Immature natural killer cell (primary cell): Measurements from ENCODE around the gene TEX35. TPM values are rescaled to one million over a fixed set of nuclear protein-coding genes. Genes with fewer than 3 reads are reported as not detected.
A peak's percentile ranks its signal among the peaks of the same experiment; 100 is the strongest.

Experiments used
- DNase-seq, 3 donors: peaks; one replicate each; pipeline ENCODE4 v3.0.0; 2022; ENCODE audit warnings: mixed read lengths in 1 of 3
- H3K27ac Mint-ChIP-seq, 6 donors: one replicate each; pipeline ENCODE4 v1.8.0; 2020; ENCODE audit warnings: mixed read lengths in 6 of 6, mild to moderate bottlenecking in 5 of 6, inconsistent platforms in 4 of 6, moderate library complexity in 3 of 6
- H3K27me3 Mint-ChIP-seq, 3 donors: one replicate each; pipeline ENCODE4 v1.8.0; 2020 to 2021; ENCODE audit warnings: low read depth in 3 of 3, mild to moderate bottlenecking in 3 of 3, mixed read lengths in 3 of 3, moderate library complexity in 3 of 3, inconsistent platforms in 1 of 3
- H3K36me3 Mint-ChIP-seq, 3 donors: one replicate each; pipeline ENCODE4 v1.8.0; 2020; ENCODE audit warnings: mixed read lengths in 3 of 3, inconsistent platforms in 2 of 3, mild to moderate bottlenecking in 2 of 3
- H3K4me1 Mint-ChIP-seq, 2 donors: one replicate each; pipeline ENCODE4 v1.8.0; 2020; ENCODE audit warnings: inconsistent platforms in 2 of 2, mild to moderate bottlenecking in 2 of 2, mixed read lengths in 2 of 2, moderate library complexity in 1 of 2
- H3K4me3 Mint-ChIP-seq, 5 donors: one replicate each; pipeline ENCODE4 v1.8.0; 2020; ENCODE audit warnings: mild to moderate bottlenecking in 5 of 5, mixed read lengths in 5 of 5, inconsistent platforms in 3 of 5, moderate library complexity in 3 of 5
- H3K9me3 Mint-ChIP-seq, 6 donors: one replicate each; pipeline ENCODE4 v1.8.0; 2020; ENCODE audit warnings: mild to moderate bottlenecking in 6 of 6, mixed read lengths in 6 of 6, inconsistent platforms in 4 of 6, moderate library complexity in 3 of 6
- polyA plus RNA-seq, 3 donors: library from polyadenylated mRNA; unstranded; fragments of 300-500 nt; fragmentation: Illumina TruSeq; gene quantifications; one replicate each; pipeline ENCODE4 v1.2.3, GENCODE V29; 2021

The TEX35 gene
- polyA plus RNA-seq, 3 donors from 2014 or later = not detected

- no peak for DNase-seq
- Mint-ChIP-seq H3K27me3 (peaks cover 0 to 2% (median 1%) of the 10 kb centered on the region in 3 donors), H3K9me3 (no peaks in the 10 kb centered on the region), H3K4me1 (peaks cover 4 to 6% of the 10 kb centered on the region in 2 donors), H3K27ac (no peak overlapping the region), H3K36me3 (no peaks in the 10 kb centered on the region), H3K4me3 (no peak overlapping the region)
These were observed 20.4 kb downstream of the TEX35 start for GRCh38 chr1:178533121-178533946.

- no peak overlapping the region for H3K27ac Mint-ChIP-seq
- H3K4me3 Mint-ChIP-seq = no peak overlapping the region
These were observed 21.4 kb downstream of the TEX35 start for GRCh38 chr1:178534137-178534868.

GRCh38 chr1:178536329-178536728 is 23.4 kb downstream of the TEX35 start:
- Mint-ChIP-seq H3K4me1 (peaks cover 5 to 6% of the 10 kb centered on the region in 2 donors), H3K36me3 (no peaks in the 10 kb centered on the region), H3K9me3 (no peaks in the 10 kb centered on the region), H3K27ac (no peak overlapping the region), H3K4me3 (no peak overlapping the region), H3K27me3 (peaks cover 0 to 5% (median 0%) of the 10 kb centered on the region in 3 donors)
- no peak for DNase-seq

More at GRCh38 chr1:178534137-178534868, 21.4 kb downstream of the TEX35 start:
- no peak for DNase-seq
- Mint-ChIP-seq H3K4me1 (peaks cover 4 to 6% of the 10 kb centered on the region in 2 donors), H3K27me3 (peaks cover 0 to 5% (median 2%) of the 10 kb centered on the region in 3 donors), H3K9me3 (no peaks in the 10 kb centered on the region), H3K36me3 (no peaks in the 10 kb centered on the region)

- H3K27me3 Mint-ChIP-seq = peaks cover 0 to 5% (median 0%) of the 10 kb centered on the region in 3 donors
- no peaks in the 10 kb centered on the region for H3K9me3 Mint-ChIP-seq
- H3K36me3 Mint-ChIP-seq = no peaks in the 10 kb centered on the region
- no peak overlapping the region for H3K4me3 Mint-ChIP-seq
- H3K4me1 Mint-ChIP-seq = peaks cover 8% of the 10 kb centered on the region in 2 donors
- no peak for DNase-seq
- H3K27ac Mint-ChIP-seq = no peak overlapping the region
These were observed 24.0 kb downstream of the TEX35 start for GRCh38 chr1:178536844-178537371.

GRCh38 chr1:178537382-178538090 is 24.6 kb downstream of the TEX35 start:
- Mint-ChIP-seq H3K9me3 (no peaks in the 10 kb centered on the region), H3K27me3 (peaks cover 0 to 5% (median 3%) of the 10 kb centered on the region in 3 donors), H3K36me3 (no peaks in the 10 kb centered on the region), H3K27ac (no peak overlapping the region), H3K4me3 (no peak overlapping the region), H3K4me1 (peaks cover 9% of the 10 kb centered on the region in 2 donors)
- DNase-seq = no peak

GRCh38 chr1:178538192-178538916 is 25.4 kb downstream of the TEX35 start:
- H3K36me3 Mint-ChIP-seq = no peaks in the 10 kb centered on the region
- peaks cover 0 to 8% (median 3%) of the 10 kb centered on the region in 3 donors for H3K27me3 Mint-ChIP-seq

GRCh38 chr1:178539291-178539690 is 26.4 kb downstream of the TEX35 start:
- peaks cover 0 to 8% (median 3%) of the 10 kb centered on the region in 3 donors for H3K27me3 Mint-ChIP-seq
- peaks cover 11 to 14% of the 10 kb centered on the region in 2 donors for H3K4me1 Mint-ChIP-seq
- H3K27ac Mint-ChIP-seq = peak overlapping the region in 2 of 6 donors; percentile 3 to 49
- no peak overlapping the region for H3K4me3 Mint-ChIP-seq
- H3K9me3 Mint-ChIP-seq = no peaks in the 10 kb centered on the region
- H3K36me3 Mint-ChIP-seq = no peaks in the 10 kb centered on the region
- DNase-seq = no peak

More at GRCh38 chr1:178538192-178538916, 25.4 kb downstream of the TEX35 start:
- no peak overlapping the region for H3K4me3 Mint-ChIP-seq
- H3K27ac Mint-ChIP-seq = peak overlapping the region in 1 of 6 donors; percentile 55
- no peak for DNase-seq
- H3K9me3 Mint-ChIP-seq = no peaks in the 10 kb centered on the region
- H3K4me1 Mint-ChIP-seq = peaks cover 8 to 13% of the 10 kb centered on the region in 2 donors

GRCh38 chr1:178540204-178540603 is 27.3 kb downstream of the TEX35 start:
- no peak for DNase-seq
- Mint-ChIP-seq H3K36me3 (no peaks in the 10 kb centered on the region), H3K4me3 (peak overlapping the region; percentile 0 to 94 (median 41)), H3K4me1 (peaks cover 13 to 14% of the 10 kb centered on the region in 2 donors), H3K27ac (peak overlapping the region in 1 of 6 donors; percentile 42), H3K27me3 (peaks cover 0 to 8% (median 3%) of the 10 kb centered on the region in 3 donors), H3K9me3 (no peaks in the 10 kb centered on the region)

GRCh38 chr1:178540646-178541045 is 27.7 kb downstream of the TEX35 start:
- peaks cover 0 to 8% (median 3%) of the 10 kb centered on the region in 3 donors for H3K27me3 Mint-ChIP-seq
- H3K4me3 Mint-ChIP-seq = peak overlapping the region; percentile 0 to 94 (median 59)
- no peak overlapping the region for H3K27ac Mint-ChIP-seq
- DNase-seq = no peak
- peaks cover 13 to 14% of the 10 kb centered on the region in 2 donors for H3K4me1 Mint-ChIP-seq
- H3K9me3 Mint-ChIP-seq = no peaks in the 10 kb centered on the region
- peaks cover 0 to under 1% (median 0%) of the 10 kb centered on the region in 3 donors for H3K36me3 Mint-ChIP-seq

- DNase-seq = no peak
- H3K27me3 Mint-ChIP-seq = peaks cover 0 to 7% (median 3%) of the 10 kb centered on the region in 3 donors
- H3K4me1 Mint-ChIP-seq = peaks cover 13 to 14% of the 10 kb centered on the region in 2 donors
- H3K36me3 Mint-ChIP-seq = peaks cover 0 to 4% (median 0%) of the 10 kb centered on the region in 3 donors
- no peaks in the 10 kb centered on the region for H3K9me3 Mint-ChIP-seq
- H3K27ac Mint-ChIP-seq = peak overlapping the region in 2 of 6 donors; percentile 74 to 87
- peak overlapping the region; percentile 94 to 95 (median 94) for H3K4me3 Mint-ChIP-seq
These were observed 28.5 kb downstream of the TEX35 start for GRCh38 chr1:178541379-178541778.

- Mint-ChIP-seq H3K4me1 (peaks cover 13 to 14% of the 10 kb centered on the region in 2 donors), H3K27ac (peak overlapping the region; percentile 72 to 91 (median 78)), H3K27me3 (peaks cover 0 to 7% (median 3%) of the 10 kb centered on the region in 3 donors), H3K36me3 (peaks cover 0 to 4% (median 0%) of the 10 kb centered on the region in 3 donors), H3K9me3 (no peaks in the 10 kb centered on the region), H3K4me3 (peak overlapping the region; percentile 94 to 95 (median 94))
- peak in 1 of 3 donors; percentile 1 for DNase-seq
These were observed 29.1 kb downstream of the TEX35 start for GRCh38 chr1:178541829-178542553.
